ENCODE results near the gene SYNJ2. TPM values are rescaled to one million over a fixed set of nuclear protein-coding genes. Genes with fewer than 3 reads are reported as not detected.

The SYNJ2 gene
- polyA plus RNA-seq, 2 of the 4 experiments (the other 2 are of a cell fraction): 22.3 to 26.5 TPM

GRCh38 chr6:158002249-158002950 lies 20.7 kb downstream of the SYNJ2 start:
- H3K4me2 ChIP-seq: no peak overlapping the region
- no peak overlapping the region for H3K4me3 ChIP-seq
- ATAC-seq (peak in 1 of 2 experiments; percentile 11; a peak in 1 of 6 replicates), FAIRE-seq (no peak), DNase-seq (ENCODE audit: low read depth in 1 of 2, low spot score in 1 of 2) (no peak)
- 85% methylated on average over 6 of the region's 6 CpGs for WGBS (ENCODE audit: missing lambda C conversion rate)
- CTCF ChIA-PET: interaction anchor here (1.0 to 2.5 kb wide), 4 partner anchors 24 to 246 kb away, joined by 3 to 9 read pairs (median 4); no protein-coding TSS in a partner anchor
- TF ChIP-seq BCL3 (IDR thresholded peaks at IDR 0.05) (no peak), HMGXB4 (CRISPR knock-in tag; IDR thresholded peaks at IDR 0.05; ENCODE audit: borderline replicate concordance) (no peak), ZSCAN20 (CRISPR knock-in tag; IDR thresholded peaks at IDR 0.05) (no peak), CHD2 (IDR thresholded peaks at IDR 0.05; ENCODE audit: low read length, partially characterized antibody) (no peak), FOSB (CRISPR knock-in tag; IDR thresholded peaks at IDR 0.05) (no peak), REST (IDR thresholded peaks at IDR 0.05) (no peak), EP300 (IDR thresholded peaks at IDR 0.05) (no peak), HDAC2 (IDR thresholded peaks at IDR 0.05) (no peak), E2F6 (IDR thresholded peaks at IDR 0.05; ENCODE audit: borderline replicate concordance, low read depth) (no peak), HES2 (IDR thresholded peaks at IDR 0.05) (no peak), HOXB13 (CRISPR knock-in tag; IDR thresholded peaks at IDR 0.05; ENCODE audit: low read depth) (no peak), MAZ (IDR thresholded peaks at IDR 0.05; ENCODE audit: borderline replicate concordance, low read depth, low read length) (no peak), JUNB (IDR thresholded peaks at IDR 0.05) (no peak), CTCF (IDR thresholded peaks at IDR 0.05) (no peak), EHF (CRISPR knock-in tag; IDR thresholded peaks at IDR 0.05) (no peak), ZNF302 (CRISPR knock-in tag; IDR thresholded peaks at IDR 0.05) (no peak), USF2 (IDR thresholded peaks at IDR 0.05) (no peak)
- peaks cover 21% of the 10 kb centered on the region; the same call in 2 of the 3 replicates for H3K4me1 ChIP-seq
- POLR2A ChIA-PET: no interaction called here
- no peaks in the 10 kb centered on the region for H3K9me3 ChIP-seq
- peak overlapping the region in 1 of 2 experiments; percentile 56; a peak in 2 of 6 replicates for H3K27ac ChIP-seq
